Measurements from ENCODE around the gene INHBA. TPM values are rescaled to one million over a fixed set of nuclear protein-coding genes. Genes with fewer than 3 reads are reported as not detected.

INHBA gene
- total RNA-seq, 1 donor from 2014 or later = 601 TPM

- TF ChIP-seq CTCF (IDR thresholded peaks at IDR 0.05) = no peak
- Mint-ChIP-seq H3K27ac (ENCODE audit: unreplicated experiment) (peak overlapping the region; percentile 0), H3K36me3 (ENCODE audit: low read depth) (peaks cover 2% of the 10 kb centered on the region), H3K4me1 (ENCODE audit: low read depth) (peaks cover 15% of the 10 kb centered on the region), H3K27me3 (ENCODE audit: low read depth) (no peaks in the 10 kb centered on the region), H3K4me3 (ENCODE audit: unreplicated experiment) (no peak overlapping the region), H3K9me3 (ENCODE audit: low read depth) (no peaks in the 10 kb centered on the region)
- DNase-seq (ENCODE audit: low spot score) = no peak
Observed at GRCh38 chr7:41661596-41661995, 41.3 kb downstream of the INHBA start.

- H3K4me1 Mint-ChIP-seq (ENCODE audit: low read depth) = peaks cover 29% of the 10 kb centered on the region
- no peaks in the 10 kb centered on the region for H3K36me3 Mint-ChIP-seq (ENCODE audit: low read depth)
Observed at GRCh38 chr7:41659539-41659938, 43.4 kb downstream of the INHBA start.

GRCh38 chr7:41656366-41656765, 46.5 kb downstream of the INHBA start:
- H3K4me3 Mint-ChIP-seq (ENCODE audit: unreplicated experiment) = peak overlapping the region; percentile 9
- peaks cover 24% of the 10 kb centered on the region for H3K4me1 Mint-ChIP-seq (ENCODE audit: low read depth)
- peak overlapping the region; percentile 69 for H3K27ac Mint-ChIP-seq (ENCODE audit: unreplicated experiment)
- no peaks in the 10 kb centered on the region for H3K9me3 Mint-ChIP-seq (ENCODE audit: low read depth)
- no peak for TF ChIP-seq CTCF (IDR thresholded peaks at IDR 0.05)
- no peaks in the 10 kb centered on the region for H3K36me3 Mint-ChIP-seq (ENCODE audit: low read depth)
- H3K27me3 Mint-ChIP-seq (ENCODE audit: low read depth) = no peaks in the 10 kb centered on the region
- DNase-seq (ENCODE audit: low spot score) = no peak

More at GRCh38 chr7:41659539-41659938, 43.4 kb downstream of the INHBA start:
- Mint-ChIP-seq H3K27ac (ENCODE audit: unreplicated experiment) (no peak overlapping the region), H3K27me3 (ENCODE audit: low read depth) (no peaks in the 10 kb centered on the region), H3K4me3 (ENCODE audit: unreplicated experiment) (no peak overlapping the region), H3K9me3 (ENCODE audit: low read depth) (no peaks in the 10 kb centered on the region)
- TF ChIP-seq CTCF (IDR thresholded peaks at IDR 0.05) = no peak
- DNase-seq (ENCODE audit: low spot score) = no peak

- Mint-ChIP-seq H3K27ac (ENCODE audit: unreplicated experiment) (peak overlapping the region; percentile 71), H3K9me3 (ENCODE audit: low read depth) (no peaks in the 10 kb centered on the region), H3K27me3 (ENCODE audit: low read depth) (no peaks in the 10 kb centered on the region), H3K4me3 (ENCODE audit: unreplicated experiment) (no peak overlapping the region), H3K36me3 (ENCODE audit: low read depth) (no peaks in the 10 kb centered on the region), H3K4me1 (ENCODE audit: low read depth) (peaks cover 22% of the 10 kb centered on the region)
- DNase-seq (ENCODE audit: low spot score) = no peak
- no peak for TF ChIP-seq CTCF (IDR thresholded peaks at IDR 0.05)
Observed at GRCh38 chr7:41655426-41655825, 47.5 kb downstream of the INHBA start.

- DNase-seq (ENCODE audit: low spot score) = no peak
- Mint-ChIP-seq H3K36me3 (ENCODE audit: low read depth) (no peaks in the 10 kb centered on the region), H3K4me3 (ENCODE audit: unreplicated experiment) (no peak overlapping the region), H3K27me3 (ENCODE audit: low read depth) (no peaks in the 10 kb centered on the region), H3K4me1 (ENCODE audit: low read depth) (peaks cover 20% of the 10 kb centered on the region), H3K9me3 (ENCODE audit: low read depth) (no peaks in the 10 kb centered on the region), H3K27ac (ENCODE audit: unreplicated experiment) (no peak overlapping the region)
- no peak for TF ChIP-seq CTCF (IDR thresholded peaks at IDR 0.05)
Observed at GRCh38 chr7:41652267-41652666, 50.6 kb downstream of the INHBA start.
